PFSK-1 (cell line): ENCODE measurements around the gene NKTR.

Experiments
- FOXP2 ChIP-seq: optimal IDR thresholded peaks from 2 replicates; pipeline ENCODE3; 2011; ENCODE audit warnings: borderline replicate concordance, control low read depth, inconsistent platforms; ENCODE audit not compliant: insufficient read depth; ENCODE audit errors: extremely low read length, extremely low read depth
- POLR2AphosphoS5 ChIP-seq: IDR thresholded peaks from 2 replicates; pipeline ENCODE4 v1.6.1; 2012; ENCODE audit warnings: low read depth, mild to moderate bottlenecking, control low read depth, low read length, moderate library complexity
- SIN3A ChIP-seq: IDR thresholded peaks from 2 replicates; pipeline ENCODE4 v1.6.1; 2012; ENCODE audit warnings: mild to moderate bottlenecking, low read length, moderate library complexity, borderline replicate concordance; ENCODE audit not compliant: insufficient read depth
- TAF1 ChIP-seq: IDR thresholded peaks from 2 replicates; pipeline ENCODE4 v1.6.1; 2012; ENCODE audit warnings: low read length, control low read depth, borderline replicate concordance; ENCODE audit not compliant: insufficient read depth
- TF ChIP-seq, protein P1 (sequence below), 2 experiments: IDR thresholded peaks; 2 replicates each; pipeline versions ENCODE4 v1.6.1 to v1.8.0; 2011 to 2012; ENCODE audit warnings: low read depth in 2 of 2, low read length in 2 of 2, control low read depth in 1 of 2, inconsistent platforms in 1 of 2, mild to moderate bottlenecking in 1 of 2, moderate library complexity in 1 of 2; ENCODE audit not compliant: insufficient read depth in 1 of 2

NKTR gene

DNA sequence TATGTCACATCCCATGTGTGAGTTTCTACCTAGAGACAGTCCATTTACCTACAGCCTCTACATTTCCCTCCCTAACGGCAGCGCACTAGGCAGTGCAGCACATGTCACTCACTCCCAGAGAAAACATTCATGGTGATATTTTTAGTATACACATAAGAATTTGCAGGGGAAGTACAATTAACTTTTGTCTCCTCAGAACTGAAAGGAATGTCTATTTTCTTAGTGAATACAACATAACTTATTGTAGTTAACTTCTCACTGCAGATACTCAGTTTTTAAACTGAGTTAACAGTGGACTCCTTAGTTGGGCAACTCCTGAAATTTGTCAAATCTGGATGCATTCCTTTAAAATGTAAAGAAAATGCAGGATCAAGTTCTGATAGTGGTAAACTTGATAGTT is 48.5 kb downstream of the NKTR start:
- TF ChIP-seq POLR2AphosphoS5 (no peak), TAF1 (no peak), SIN3A (no peak), FOXP2 (no peak)
- TF ChIP-seq, protein P1, sequence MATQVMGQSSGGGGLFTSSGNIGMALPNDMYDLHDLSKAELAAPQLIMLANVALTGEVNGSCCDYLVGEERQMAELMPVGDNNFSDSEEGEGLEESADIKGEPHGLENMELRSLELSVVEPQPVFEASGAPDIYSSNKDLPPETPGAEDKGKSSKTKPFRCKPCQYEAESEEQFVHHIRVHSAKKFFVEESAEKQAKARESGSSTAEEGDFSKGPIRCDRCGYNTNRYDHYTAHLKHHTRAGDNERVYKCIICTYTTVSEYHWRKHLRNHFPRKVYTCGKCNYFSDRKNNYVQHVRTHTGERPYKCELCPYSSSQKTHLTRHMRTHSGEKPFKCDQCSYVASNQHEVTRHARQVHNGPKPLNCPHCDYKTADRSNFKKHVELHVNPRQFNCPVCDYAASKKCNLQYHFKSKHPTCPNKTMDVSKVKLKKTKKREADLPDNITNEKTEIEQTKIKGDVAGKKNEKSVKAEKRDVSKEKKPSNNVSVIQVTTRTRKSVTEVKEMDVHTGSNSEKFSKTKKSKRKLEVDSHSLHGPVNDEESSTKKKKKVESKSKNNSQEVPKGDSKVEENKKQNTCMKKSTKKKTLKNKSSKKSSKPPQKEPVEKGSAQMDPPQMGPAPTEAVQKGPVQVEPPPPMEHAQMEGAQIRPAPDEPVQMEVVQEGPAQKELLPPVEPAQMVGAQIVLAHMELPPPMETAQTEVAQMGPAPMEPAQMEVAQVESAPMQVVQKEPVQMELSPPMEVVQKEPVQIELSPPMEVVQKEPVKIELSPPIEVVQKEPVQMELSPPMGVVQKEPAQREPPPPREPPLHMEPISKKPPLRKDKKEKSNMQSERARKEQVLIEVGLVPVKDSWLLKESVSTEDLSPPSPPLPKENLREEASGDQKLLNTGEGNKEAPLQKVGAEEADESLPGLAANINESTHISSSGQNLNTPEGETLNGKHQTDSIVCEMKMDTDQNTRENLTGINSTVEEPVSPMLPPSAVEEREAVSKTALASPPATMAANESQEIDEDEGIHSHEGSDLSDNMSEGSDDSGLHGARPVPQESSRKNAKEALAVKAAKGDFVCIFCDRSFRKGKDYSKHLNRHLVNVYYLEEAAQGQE (IDR thresholded peaks at IDR 0.05; ENCODE audit: insufficient read depth in 1 of 2, low read depth in 2 of 2, low read length in 2 of 2): no peak

DNA sequence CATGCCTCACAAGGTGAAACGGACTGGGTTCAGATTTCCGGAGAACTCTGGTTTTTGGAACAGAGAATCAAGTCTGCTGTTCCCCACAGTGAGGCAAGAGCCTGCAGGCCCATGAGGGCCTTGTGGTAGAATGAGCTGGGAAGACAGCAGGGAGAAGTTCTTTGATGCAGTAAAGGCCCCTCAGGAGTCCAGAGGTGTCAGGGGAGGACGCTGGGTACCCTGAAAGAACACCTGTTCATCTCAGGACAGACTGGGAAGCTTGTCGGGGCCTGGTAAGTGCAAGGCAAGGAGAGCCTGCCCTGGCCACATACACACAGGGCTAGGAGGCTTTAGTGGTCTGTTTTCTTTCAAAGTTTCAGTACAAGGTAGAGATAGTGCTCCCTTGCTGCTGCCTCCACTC is 49.3 kb downstream of the NKTR start:
- TF ChIP-seq SIN3A: no peak
- TF ChIP-seq POLR2AphosphoS5: no peak
- TF ChIP-seq TAF1: no peak
- no peak for TF ChIP-seq FOXP2
- TF ChIP-seq, protein P1 (IDR thresholded peaks at IDR 0.05; ENCODE audit: insufficient read depth in 1 of 2, low read depth in 2 of 2, low read length in 2 of 2): no peak

DNA sequence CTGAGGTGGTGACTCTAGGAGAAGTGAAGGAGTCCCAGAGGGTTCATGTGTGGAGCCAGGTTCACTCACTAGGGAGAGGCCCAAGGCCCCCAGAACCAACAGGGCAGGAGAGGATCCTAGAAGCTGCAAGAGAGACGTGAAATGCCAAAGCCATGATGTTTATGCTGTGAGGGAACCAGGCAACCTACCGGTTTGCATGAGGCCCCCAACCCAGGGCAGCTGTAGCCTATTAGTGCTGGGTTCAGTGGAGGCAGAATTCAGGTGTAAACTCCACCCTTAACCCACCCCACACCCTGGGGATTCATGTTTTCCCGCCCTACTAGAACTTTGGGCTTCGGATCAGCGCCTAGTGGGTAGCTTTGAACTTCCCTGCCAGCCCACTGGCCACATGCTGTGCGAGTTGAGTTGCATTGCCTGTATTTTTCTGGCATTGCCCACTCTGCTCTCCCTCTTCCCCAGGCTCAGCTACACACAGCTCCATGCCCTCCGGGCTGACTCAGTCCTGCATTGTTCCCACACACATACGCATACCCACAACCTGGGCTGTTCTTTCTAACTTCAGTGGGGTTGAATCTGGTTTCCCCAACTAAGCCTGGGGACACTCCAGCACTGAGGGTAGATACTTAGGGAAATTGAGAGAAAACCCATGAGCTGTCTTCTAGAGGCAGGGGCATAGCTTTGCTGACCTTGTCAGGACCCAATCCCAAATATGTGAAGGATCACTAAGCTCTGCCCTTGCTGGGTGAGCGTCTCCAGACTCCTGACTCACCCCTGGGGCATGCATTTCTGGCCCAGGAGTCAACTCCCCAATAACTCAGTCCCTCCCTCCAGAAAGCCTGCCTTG is 51.0 kb downstream of the NKTR start:
- TF ChIP-seq FOXP2: no peak
- no peak for TF ChIP-seq POLR2AphosphoS5
- TF ChIP-seq, protein P1 (IDR thresholded peaks at IDR 0.05; ENCODE audit: insufficient read depth in 1 of 2, low read depth in 2 of 2, low read length in 2 of 2): no peak
- no peak for TF ChIP-seq TAF1

DNA sequence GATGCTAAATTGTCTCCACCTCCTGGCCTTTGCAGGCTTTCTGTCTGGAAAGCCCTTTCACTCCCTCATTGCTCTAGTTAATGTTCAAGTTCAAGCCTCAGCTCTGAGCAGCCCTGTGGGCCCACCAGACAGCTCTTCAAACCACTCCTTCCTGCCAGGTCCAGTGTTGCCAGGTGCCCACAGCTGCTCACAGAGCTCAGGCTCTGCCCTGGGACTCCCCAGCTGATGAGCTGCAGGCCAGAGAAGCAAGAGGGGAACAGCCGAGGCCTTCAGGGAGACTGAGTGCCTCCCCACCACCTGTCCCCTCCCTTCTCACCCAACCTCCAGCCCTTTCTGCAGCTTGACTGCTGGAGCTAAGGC is 51.7 kb downstream of the NKTR start:
- TF ChIP-seq POLR2AphosphoS5: no peak
- TF ChIP-seq FOXP2: no peak
- no peak for TF ChIP-seq TAF1
- TF ChIP-seq, protein P1 (IDR thresholded peaks at IDR 0.05; ENCODE audit: insufficient read depth in 1 of 2, low read depth in 2 of 2, low read length in 2 of 2): no peak
- no peak for TF ChIP-seq SIN3A
